Transverse colon (tissue), 4 donors: ENCODE measurements around the gene SHPK.

Experiments used
- EP300 ChIP-seq: sonication (generic); formaldehyde crosslinking; IDR thresholded peaks from one replicate; pipeline ENCODE4 v1.6.1; 2017; ENCODE audit warnings: antibody characterized with exemption, low read depth
- POLR2A ChIP-seq: fragments of 450-650 bp; IDR thresholded peaks from one replicate; pipeline ENCODE4 v1.6.1; 2016; ENCODE audit warnings: antibody characterized with exemption, mild to moderate bottlenecking, moderate library complexity
- POLR2AphosphoS5 ChIP-seq, 3 donors: sonication (generic); formaldehyde crosslinking; IDR thresholded peaks; one replicate each; pipeline ENCODE4 v1.6.1; 2016; ENCODE audit warnings: antibody characterized with exemption in 3 of 3
- TF ChIP-seq, protein P1 (sequence below), 5 experiments: fragments of 200-600 bp in 3 of 5; fragments of 450-650 bp in 2 of 5; sonication (generic) in 3 of 5; IDR thresholded peaks; 1 replicate in 2 of 5; 2 replicates in 3 of 5; pipeline ENCODE4 v1.5.1; 2016 to 2017; ENCODE audit warnings: antibody characterized with exemption in 5 of 5, inconsistent platforms in 3 of 5, mild to moderate bottlenecking in 2 of 5, moderate library complexity in 1 of 5

DNA sequence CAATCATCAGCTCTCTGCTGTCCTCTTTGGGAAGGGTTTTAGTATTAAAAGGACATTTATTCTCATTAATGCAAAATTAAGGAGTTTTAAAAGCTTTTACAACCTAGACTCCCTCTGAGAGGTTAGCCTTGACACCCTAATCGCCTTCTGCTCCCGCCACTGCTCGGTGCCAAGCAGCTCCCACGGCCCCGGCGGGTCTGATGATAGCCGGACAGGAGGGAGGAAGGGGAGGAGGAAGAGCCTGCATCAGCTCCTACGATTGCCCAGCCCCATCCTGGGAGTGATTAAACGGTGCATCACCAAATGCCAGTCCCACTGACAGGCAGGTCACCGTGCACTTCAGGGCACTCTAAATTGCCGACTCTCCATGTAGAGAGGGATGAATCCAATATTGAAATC is 8.3 kb downstream of the SHPK start:
- TF ChIP-seq, protein P1, sequence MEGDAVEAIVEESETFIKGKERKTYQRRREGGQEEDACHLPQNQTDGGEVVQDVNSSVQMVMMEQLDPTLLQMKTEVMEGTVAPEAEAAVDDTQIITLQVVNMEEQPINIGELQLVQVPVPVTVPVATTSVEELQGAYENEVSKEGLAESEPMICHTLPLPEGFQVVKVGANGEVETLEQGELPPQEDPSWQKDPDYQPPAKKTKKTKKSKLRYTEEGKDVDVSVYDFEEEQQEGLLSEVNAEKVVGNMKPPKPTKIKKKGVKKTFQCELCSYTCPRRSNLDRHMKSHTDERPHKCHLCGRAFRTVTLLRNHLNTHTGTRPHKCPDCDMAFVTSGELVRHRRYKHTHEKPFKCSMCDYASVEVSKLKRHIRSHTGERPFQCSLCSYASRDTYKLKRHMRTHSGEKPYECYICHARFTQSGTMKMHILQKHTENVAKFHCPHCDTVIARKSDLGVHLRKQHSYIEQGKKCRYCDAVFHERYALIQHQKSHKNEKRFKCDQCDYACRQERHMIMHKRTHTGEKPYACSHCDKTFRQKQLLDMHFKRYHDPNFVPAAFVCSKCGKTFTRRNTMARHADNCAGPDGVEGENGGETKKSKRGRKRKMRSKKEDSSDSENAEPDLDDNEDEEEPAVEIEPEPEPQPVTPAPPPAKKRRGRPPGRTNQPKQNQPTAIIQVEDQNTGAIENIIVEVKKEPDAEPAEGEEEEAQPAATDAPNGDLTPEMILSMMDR (IDR thresholded peaks at IDR 0.05), result no peak
- TF ChIP-seq EP300 (no peak), POLR2AphosphoS5 (IDR thresholded peaks at IDR 0.05) (no peak), POLR2A (no peak)
